GM15510 (cell line): ENCODE results near the gene CLASRP.

ENCODE experiments used
- POLR2A ChIP-seq: IDR thresholded peaks from 3 replicates; pipeline ENCODE4 v1.6.1; 2011; ENCODE audit warnings: borderline replicate concordance; ENCODE audit not compliant: insufficient read length; ENCODE audit errors: extremely low read depth

Gene CLASRP

GRCh38 chr19:45113628-45114027, 74.8 kb downstream of the CLASRP start:
- no peak for TF ChIP-seq POLR2A

GRCh38 chr19:45114116-45114515, 75.3 kb downstream of the CLASRP start:
- TF ChIP-seq POLR2A, result no peak

DNA sequence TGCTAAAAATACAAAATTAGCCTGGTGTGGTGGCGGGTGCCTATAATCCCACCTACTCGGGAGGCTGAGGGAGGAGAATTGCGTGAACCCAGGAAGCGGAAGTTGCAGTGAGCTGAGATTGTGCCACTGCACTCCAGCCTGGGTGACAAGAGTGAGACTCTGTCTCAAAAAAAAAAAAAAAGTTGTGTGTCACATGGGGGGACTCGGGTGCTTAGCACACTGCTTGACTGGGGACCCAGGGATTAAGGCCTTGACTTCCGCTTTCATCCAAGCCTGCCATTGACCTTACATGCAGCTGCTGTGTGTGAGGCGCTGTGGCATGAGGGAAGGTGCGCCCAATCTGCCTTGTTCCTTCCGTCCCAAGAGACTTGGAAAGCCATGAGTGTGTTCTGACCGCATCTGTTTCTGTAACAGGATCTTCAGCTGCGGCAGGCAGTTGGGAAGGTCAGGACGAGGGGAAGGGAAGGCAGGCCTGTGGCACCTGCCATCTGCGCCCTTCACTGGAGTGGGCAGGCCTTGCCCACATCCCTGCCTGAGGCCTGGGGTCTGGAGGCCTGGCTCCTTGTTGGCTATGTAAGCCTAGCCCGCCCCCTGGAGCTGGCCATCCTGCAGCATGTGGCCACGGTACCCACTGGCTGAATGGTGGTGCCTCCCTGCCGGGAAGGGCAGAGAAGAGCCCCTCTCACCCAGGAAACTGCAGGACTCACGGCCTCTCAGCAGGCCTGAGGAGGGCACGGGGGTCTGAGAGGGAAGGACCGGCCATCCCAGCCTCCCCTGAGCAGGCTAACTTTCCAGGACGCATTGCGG, 77.2 kb downstream of the CLASRP start:
- no peak for TF ChIP-seq POLR2A

- no peak for TF ChIP-seq POLR2A
Measured at GRCh38 chr19:45117167-45117594, 78.3 kb downstream of the CLASRP start.

GRCh38 chr19:45117671-45118070, 78.8 kb downstream of the CLASRP start:
- TF ChIP-seq POLR2A, result no peak

- TF ChIP-seq POLR2A, result no peak
Measured at GRCh38 chr19:45118106-45118505, 79.3 kb downstream of the CLASRP start.

DNA sequence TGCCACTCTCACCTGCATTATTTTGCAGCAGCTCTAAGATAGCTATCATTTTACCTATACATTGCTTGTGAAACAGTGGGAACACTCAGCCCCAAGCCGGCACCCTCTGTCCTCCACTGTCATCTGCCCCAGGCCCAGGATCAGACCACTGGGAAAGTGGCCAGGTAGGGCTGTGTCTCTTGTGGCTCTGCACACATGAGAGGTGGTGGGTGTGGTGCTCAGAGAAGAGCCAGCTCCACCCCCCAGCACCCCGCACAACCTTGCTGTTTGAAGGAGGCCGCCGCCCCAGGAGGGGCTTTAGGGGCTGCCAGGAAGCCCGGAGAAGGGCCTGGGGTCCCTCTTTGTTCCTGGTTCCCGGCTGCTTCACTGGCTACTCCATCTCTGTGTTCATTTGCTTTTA, 80.7 kb downstream of the CLASRP start:
- no peak for TF ChIP-seq POLR2A
